HepG2 (cell line): ENCODE measurements around the gene GDPD5. TPM values are rescaled to one million over a fixed set of nuclear protein-coding genes. Genes with fewer than 3 reads are reported as not detected.

Source experiments
- CREB1 ChIP-seq, 2 experiments: fragments of 450-650 bp in 1 of 2; IDR thresholded peaks; 2 replicates each; pipeline ENCODE4 v1.6.1; 2016 to 2017; ENCODE audit warnings: control low read depth in 1 of 2, mild to moderate bottlenecking in 1 of 2, missing compliant biosample characterization in 1 of 2, missing genetic modification characterization in 1 of 2
- IRF1 ChIP-seq: sonication (generic); formaldehyde crosslinking; IDR thresholded peaks from 2 replicates; pipeline ENCODE4 v1.4.0; 2020; ENCODE audit warnings: low read depth, mild to moderate bottlenecking, missing genetic modification reagents
- KDM5A ChIP-seq: fragments of 200-600 bp; sonication (generic); IDR thresholded peaks from 2 replicates; pipeline ENCODE4 v1.7.0; 2018; ENCODE audit warnings: antibody characterized with exemption, mild to moderate bottlenecking, low read length, borderline replicate concordance
- KMT2A ChIP-seq: sonication (generic); formaldehyde crosslinking; IDR thresholded peaks from 2 replicates; pipeline ENCODE4 v1.4.0; 2020; ENCODE audit warnings: missing genetic modification reagents
- MXD3 ChIP-seq: IDR thresholded peaks from 2 replicates; pipeline ENCODE4 v1.6.1; 2016; ENCODE audit warnings: mild to moderate bottlenecking, missing biosample characterization, missing genetic modification reagents
- POLR2G ChIP-seq: fragments of 200-400 bp; formaldehyde crosslinking; IDR thresholded peaks from 2 replicates; pipeline ENCODE4 v1.6.1; 2018; ENCODE audit warnings: mild to moderate bottlenecking, low read depth, low read length, moderate library complexity
- SIN3B ChIP-seq: fragments of 150-350 bp; IDR thresholded peaks from 2 replicates; pipeline ENCODE4 v1.6.1; 2014; ENCODE audit warnings: low read length
- SYNCRIP ChIP-seq: fragments of 200-400 bp; formaldehyde crosslinking; IDR thresholded peaks from 2 replicates; pipeline ENCODE4 v1.6.1; 2018; ENCODE audit warnings: mild to moderate bottlenecking, low read depth, low read length; ENCODE audit not compliant: insufficient read depth
- TAF1 ChIP-seq: sonication (generic); formaldehyde crosslinking; IDR thresholded peaks from 2 replicates; pipeline ENCODE4 v1.4.0; 2020; ENCODE audit warnings: missing genetic modification reagents
- ZBTB26 ChIP-seq: IDR thresholded peaks from 2 replicates; pipeline ENCODE4 v1.6.1; 2016; ENCODE audit warnings: missing compliant biosample characterization, missing genetic modification reagents, borderline replicate concordance
- ZBTB40 ChIP-seq, 2 experiments: fragments of 450-650 bp in 1 of 2; sonication (generic) in 1 of 2; formaldehyde crosslinking in 1 of 2; IDR thresholded peaks; 2 replicates each; pipeline versions ENCODE4 v1.6.1 to v1.8.0; 2016 to 2022; ENCODE audit warnings: antibody characterized with exemption in 1 of 2, mild to moderate bottlenecking in 1 of 2, missing genetic modification reagents in 1 of 2
- ZFP82 ChIP-seq: sonication (generic); formaldehyde crosslinking; IDR thresholded peaks from 2 replicates; pipeline ENCODE4 v1.5.1; 2020; ENCODE audit warnings: mild to moderate bottlenecking, missing genetic modification reagents, borderline replicate concordance
- polyA plus RNA-seq, 8 experiments: library from polyadenylated mRNA; depleted of rRNA in 3 of 8; stranded (reverse) in 7 of 8; unstranded in 1 of 8; fragments of >200 nt; fragmentation: Illumina TruSeq in 4 of 8; extraction: Trizol in 4 of 8; gene quantifications; 2 replicates each; pipeline versions ENCODE4 v1.2.1 to v1.2.3, GENCODE V29; 2011 to 2016; ENCODE audit warnings: low read depth in 4 of 8, missing spikeins in 1 of 8, mixed read lengths in 1 of 8; ENCODE audit not compliant: insufficient read depth in 1 of 8
- total RNA-seq, 5 experiments: library from RNA; depleted of rRNA; stranded (reverse); fragments of >200 nt; fragmentation: Illumina TruSeq; extraction: Trizol; gene quantifications; 2 replicates each; pipeline ENCODE4 v1.2.3, GENCODE V29; 2016; ENCODE audit warnings: low read depth in 1 of 5

The GDPD5 gene
- total and polyA plus RNA-seq, 2 of the 13 experiments (the other 11 are each of a cell fraction or from before 2014, with no cell fraction given), result 55.0 to 67.5 TPM

- no peak for TF ChIP-seq ZBTB40 (IDR thresholded peaks at IDR 0.05)
- TF ChIP-seq ZBTB40 (CRISPR knock-in tag; IDR thresholded peaks at IDR 0.05), result peak; percentile 13; the same call in 1 of the 2 replicates
- TF ChIP-seq SIN3B, result peak; percentile 0; the same call in 1 of the 2 replicates
- TF ChIP-seq ZFP82 (CRISPR knock-in tag), result 0 out of 2 replicates have a peak, but pooled peaks have one; percentile 33
- 0 out of 2 replicates have a peak, but pooled peaks have one; percentile 8 for TF ChIP-seq KDM5A
- TF ChIP-seq MXD3 (CRISPR knock-in tag), result peak; percentile 34; the same call in 1 of the 2 replicates
- TF ChIP-seq CREB1 (IDR thresholded peaks at IDR 0.05), result no peak
- 0 out of 2 replicates have a peak, but pooled peaks have one; percentile 19 for TF ChIP-seq CREB1 (CRISPR knock-in tag; IDR thresholded peaks at IDR 0.05)
- TF ChIP-seq ZBTB26 (CRISPR knock-in tag), result peak; percentile 12; the same call in 1 of the 2 replicates
- TF ChIP-seq SYNCRIP, result no peak
- TF ChIP-seq IRF1 (CRISPR knock-in tag), result peak; percentile 23; the same call in 1 of the 2 replicates
- TF ChIP-seq TAF1 (CRISPR knock-in tag), result peak; percentile 50
- TF ChIP-seq KMT2A (CRISPR knock-in tag), result peak; percentile 4; the same call in 1 of the 2 replicates
- TF ChIP-seq POLR2G, result peak; percentile 18
Measured at GRCh38 chr11:75562836-75563484, 37.2 kb upstream of the GDPD5 start (continued).
